Stimulated activated CD4-positive, alpha-beta T cell treated with anti-CD3 and anti-CD28 coated beads, TNF-alpha, amount 100 ng/mL, for 4 hours (primary cell): ENCODE data around the gene PROC.
"Not testable (repeated sequence)": the region's sequence is repeated elsewhere in the genome, so short reads cannot be mapped to it uniquely, and the experiment has no call there.

Source experiments
- DNase-seq, 3 experiments: peaks; one replicate each; pipeline ENCODE4 v3.0.0-alpha.2; 2020; ENCODE audit warnings: low read depth in 3 of 3

Gene PROC

DNA sequence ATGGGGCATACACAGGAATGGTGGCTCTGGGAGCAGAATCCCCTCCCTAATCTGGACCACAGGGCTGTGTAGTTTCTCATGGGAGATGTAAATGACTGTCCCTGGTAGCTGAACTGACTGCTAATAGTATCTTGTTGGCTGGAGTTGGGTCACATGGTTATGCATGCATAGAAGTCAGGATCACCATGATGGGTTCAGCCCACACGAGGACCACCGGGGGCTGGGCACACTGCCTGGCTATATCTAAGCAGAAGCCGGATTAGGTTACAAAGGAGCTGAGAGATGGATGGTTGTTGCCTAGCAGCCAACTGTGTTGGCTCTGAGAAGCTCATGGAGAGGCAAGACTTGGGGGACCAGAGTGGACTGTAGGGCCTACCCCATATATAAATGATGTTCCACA, 23.7 kb upstream of the PROC start:
- DNase-seq, result no peak

DNA sequence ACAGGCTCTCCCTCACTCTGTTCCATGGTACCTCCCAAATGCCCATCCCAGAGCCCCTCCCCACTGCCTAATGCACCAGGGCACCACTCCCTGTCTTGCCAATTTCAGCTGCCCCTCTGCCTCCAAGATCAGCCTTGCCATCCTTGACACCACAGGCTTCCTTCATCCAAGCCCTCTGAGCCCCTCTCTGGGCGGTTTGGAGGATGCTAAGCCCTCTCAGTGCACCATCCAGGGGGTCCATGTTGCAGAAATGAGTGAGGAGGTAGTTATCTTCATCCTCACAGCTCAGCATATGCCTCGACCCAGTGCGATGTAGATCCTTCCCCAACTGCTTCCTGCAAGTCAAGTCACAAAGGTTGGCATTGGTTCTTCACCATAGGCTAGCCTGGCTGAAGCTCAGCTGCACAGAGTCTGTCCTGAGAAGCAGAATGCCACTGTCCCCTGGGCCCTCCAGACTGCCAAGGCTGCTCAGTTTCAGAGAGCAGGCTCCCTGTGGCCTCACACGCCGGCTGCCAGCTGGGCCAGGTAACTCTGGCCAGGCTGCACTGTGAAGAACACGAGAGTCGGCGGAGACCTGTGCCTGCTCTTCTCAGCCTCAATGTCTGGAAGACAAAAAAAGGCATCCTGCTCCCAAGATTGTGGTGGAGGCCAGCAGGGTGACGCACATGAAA, 20.5 kb upstream of the PROC start:
- DNase-seq, result no peak

DNA sequence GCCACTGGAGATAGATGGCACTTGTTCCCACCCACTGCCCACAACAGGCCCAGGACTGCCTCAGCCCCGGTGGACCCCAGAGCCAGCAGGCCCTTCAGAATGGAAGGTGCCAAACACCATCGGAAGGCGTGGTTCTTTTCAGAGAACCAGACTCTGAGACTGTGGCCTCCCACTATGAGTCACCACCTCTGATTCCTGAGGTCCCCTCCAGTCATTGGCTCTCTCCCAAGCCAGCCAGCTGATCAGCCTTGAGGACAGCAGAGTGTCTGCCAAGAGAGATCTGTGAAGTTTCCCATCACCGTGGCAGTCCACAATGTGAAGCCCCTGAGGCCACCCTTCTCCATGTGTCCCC, 20.0 kb upstream of the PROC start:
- no peak for DNase-seq

DNA sequence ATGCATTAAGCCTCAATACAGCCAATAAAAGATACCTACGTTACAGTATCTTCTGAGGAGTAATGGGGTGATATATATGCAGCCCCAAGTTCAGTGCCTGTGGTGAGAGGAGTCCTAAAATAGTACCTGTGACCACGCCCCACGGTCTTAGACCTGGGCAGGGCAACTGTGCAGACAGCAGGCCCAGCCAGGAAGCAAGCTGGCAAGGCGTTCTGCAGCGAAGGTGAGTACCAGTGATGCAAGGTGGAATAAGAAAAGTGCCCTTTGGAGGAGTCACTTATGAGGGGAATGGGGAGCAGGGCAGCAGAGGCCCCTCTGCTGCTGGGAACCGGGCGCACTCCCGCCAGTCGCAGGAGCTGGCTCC, 17.7 kb upstream of the PROC start:
- no peak for DNase-seq

DNA sequence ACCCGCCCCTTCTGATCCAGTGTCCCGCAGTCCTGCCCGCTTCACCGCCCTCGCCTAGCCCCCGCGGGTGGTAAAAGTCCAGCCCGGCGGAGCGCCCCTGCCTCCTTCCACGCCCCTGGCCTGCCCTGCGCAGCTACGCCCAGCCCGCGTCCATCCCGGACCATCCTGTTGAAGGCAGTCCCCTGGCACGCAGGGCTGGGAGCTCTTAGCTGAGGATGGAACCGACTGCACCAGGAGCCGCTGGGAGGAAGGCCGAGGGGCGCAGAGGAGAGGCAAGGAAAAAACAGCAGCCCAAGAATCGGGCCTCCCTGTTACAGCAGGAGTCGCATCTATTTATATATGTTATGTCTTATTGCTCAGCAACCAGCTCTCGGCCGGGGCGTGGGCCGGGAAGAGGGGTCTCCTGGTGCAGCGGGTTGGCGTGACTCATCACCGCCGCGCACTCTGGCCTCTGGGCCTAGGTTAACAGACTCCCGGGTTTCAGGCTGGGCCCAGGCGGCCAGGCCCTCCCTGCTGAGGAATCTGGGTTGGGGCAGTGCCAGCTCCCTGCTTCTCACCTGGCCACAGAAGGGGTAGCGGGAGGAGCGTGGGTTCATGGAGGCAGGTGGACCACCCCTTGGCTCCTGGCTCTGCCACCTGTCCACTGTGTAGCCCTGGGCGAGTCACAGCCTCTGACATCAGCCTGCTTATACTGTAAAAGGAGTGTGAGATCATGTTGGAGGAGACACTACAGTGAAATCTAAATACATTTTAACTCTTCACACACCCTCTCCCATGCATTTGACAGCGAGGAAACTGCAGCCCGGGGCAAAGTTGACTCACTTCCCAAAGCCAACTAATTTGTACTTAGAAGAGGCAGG, 17.1 kb upstream of the PROC start:
- no peak for DNase-seq

DNA sequence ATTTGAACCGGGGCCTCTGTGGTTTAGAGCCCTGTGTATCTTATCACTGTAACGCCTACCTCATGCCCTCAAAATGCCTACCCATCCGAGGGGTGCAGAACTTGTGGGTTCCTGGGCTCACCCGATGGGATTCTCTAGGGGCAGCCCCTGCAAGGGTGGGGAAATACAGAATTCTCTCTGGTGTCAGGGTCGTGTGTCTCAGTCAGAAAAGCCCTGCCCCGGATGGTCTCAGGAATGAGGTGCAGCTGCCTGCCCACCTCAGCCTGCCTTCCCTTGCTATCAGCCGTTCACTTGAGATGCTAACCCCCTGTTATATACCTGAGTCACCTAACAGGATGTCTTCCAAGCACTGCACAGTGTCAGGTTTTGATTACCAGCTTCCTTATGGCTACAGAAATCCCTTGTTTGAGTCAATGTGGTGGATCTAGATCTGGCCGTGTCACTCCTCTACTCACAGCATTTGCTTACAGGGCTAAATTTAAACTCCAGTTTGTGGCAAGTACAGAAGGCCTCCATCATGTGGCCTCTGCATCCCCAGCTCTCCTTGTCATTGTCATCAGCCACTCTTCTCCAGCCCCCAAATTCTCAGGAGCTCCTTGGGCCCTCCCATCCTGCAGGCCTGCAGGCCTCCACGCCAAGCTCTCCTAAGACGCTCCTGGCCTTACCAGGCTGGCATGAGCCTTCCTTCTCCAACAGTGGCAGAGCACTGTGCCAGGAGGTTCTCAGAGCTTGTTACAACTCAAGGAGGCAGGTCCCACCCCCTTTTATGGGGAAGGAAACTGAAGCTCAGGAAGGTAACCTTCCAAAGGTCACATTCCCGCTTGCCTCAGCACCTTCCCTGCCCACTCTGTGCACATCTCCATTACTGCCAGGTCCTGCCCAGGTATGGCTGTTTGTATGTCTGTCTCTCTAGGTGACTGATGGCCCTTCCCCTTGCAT, 16.2 kb upstream of the PROC start:
- no peak for DNase-seq

DNA sequence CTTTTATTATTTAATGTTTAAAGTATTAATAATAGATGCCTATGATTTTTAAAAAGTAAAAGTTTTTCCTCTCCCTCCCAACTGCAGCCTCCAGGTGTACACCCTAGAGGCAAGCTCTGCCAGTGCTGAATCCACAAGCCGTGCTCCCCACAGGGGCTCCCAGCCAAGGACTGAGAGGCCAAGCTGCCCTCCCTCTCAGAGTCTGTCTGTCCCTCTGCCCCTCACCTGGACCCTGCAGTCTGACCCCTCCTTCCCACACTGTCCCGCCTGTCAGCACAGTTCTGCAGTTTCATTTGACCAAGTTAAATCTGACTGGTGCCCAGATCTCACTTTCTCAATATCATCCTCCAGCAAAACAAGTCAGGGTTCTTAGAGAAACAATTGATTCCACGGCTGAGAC, 14.8 kb upstream of the PROC start:
- no peak for DNase-seq

DNA sequence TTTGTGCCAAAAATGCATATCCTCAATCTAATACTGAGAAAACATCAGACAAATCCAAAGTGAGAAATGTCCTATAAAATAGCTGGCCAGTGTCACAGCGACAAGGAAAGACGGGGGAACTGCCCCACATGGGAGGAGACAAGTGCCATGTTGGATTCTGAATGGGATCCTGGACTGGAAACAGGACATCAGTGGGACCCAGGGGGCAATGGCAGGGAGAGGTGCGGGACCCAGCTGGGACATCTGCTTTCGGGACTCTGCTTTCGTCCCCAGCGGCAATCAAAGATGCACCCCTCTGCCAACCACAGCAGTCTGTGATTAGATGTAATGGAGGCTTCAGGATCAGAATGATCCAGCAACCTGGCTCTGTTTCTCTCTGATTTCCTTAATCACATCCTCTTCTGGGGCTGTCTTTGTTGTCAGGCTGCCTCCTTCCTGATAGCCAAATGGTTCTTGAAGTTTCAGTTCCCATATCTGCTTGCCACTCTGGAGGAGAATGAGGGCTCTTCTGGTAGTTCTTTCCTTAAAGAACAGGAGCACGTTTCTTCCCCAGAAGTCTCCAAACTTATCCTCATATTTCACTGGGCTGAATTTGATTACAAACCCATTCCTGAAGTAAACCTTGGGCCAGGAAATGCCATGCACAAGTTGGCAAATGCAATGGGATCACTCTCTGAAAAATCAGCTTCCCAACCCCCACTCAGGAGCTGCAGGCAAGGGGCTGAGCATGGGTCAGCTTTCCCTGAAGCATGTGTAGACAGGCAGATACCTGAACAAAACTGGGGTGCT, 13.6 kb upstream of the PROC start:
- no peak for DNase-seq

DNA sequence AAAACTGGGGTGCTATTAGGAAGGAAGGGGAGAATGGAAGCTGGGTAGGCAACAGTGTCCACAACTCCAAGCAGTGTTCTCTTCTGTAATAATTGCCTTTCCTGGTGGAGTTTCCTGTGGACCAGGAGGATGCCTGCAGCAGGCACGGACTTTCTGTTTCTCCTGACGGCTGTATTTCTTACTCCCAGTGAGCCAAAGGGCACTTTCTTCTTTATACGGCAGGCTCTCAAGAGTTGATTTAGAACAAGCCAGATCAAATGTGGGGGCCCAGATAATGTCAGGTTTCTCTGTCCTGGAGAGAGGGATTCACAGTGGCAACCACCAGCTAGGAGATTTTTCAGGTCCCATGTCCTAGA, 13.0 kb upstream of the PROC start:
- no peak for DNase-seq

DNA sequence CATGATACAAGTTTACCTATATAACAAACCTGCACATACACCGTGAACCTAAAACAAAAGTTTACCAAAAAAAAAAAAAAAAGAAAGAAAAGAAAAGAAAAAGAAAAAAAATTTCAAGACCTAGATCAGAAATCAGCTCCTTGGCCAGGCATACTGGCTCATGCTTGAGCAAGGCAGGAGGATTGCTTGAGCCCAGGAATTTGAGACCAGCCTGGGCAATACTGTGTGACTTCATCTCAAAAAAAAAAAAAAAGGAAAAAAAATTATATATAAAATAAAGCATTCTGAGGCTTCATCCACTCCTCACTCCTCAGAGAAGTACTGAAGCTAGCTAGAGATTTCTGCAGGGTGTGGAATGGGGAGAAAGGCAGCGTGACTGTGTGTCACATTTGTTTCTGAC, 11.8 kb upstream of the PROC start:
- no peak for DNase-seq

DNA sequence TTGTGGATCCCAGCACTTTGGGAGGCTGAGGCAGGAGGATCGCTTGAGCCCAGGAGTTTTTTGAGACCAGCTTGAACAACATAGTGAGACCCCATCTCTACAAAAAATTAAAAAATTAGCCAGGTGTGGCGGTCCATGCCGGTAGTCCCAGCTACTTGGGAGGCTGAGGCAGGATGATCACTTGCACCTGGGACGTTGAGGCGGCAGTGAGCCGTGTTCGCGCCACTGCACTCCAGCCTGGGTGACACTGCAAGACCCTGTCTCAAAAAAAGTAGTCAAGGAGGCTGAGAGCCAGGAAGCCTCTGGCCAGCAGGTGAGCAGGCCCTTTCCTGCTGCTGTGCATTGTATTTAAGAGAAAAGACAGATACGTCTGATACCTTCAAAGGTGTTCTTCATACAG, 11.1 kb upstream of the PROC start:
- DNase-seq, result no peak

DNA sequence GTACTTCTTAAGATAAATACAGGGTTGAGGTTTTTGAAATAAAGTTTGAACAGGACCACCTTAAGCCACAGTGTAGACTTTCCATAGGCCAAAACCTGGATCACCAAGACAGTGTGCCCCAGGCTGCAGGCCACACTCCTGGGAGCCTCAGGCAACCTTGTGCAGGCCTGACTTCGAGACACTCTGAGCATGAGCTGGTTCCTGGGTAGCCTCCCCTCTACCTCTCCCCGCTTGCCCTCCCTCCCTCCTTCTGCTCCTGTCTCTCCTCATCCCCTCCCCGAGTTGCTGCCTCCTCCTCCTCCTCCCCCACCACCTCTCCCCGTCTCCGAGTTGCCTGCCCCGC, 10.6 kb upstream of the PROC start:
- DNase-seq, result no peak

DNA sequence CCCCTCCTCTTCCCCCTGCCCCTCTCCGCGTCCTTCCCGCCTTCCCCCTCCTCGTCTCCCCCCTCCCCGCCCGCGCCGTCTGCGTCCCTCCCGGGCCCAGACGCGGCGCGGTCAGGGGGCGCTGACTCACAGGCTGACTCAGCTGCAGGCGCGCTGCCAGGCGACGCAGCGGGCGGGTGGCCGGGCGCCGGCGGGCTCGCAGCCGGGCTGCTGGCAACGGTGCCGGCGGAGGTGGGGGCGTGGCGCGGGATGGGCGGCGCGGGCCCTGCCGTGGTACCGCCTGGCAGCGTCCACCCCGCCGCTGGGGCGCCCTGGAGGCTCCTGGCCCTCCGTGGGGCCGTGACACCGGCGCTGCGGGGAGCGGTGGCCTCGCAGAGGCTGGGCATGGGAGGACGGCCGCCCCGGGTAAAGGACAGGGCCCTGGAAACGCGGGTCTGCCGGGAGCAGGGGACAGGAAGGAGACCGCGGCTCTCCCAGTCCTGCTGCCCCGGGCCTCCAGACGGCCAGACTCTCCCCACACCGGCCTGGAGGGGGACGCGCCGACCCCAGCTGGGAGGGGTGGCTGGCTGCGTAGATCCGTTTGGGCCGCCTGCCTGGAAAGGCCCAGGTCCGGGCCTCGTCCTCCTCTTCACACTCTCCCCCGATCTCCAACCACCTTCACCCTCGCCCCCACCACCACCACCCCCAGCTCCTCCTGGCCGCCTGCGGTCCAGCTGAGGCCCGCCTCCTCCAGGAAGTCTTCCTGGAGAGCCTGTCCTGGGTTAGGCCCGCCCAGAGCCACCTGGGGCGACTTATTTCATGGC, 10.0 kb upstream of the PROC start:
- DNase-seq, result peak; percentile 86 to 90 (median 88)

DNA sequence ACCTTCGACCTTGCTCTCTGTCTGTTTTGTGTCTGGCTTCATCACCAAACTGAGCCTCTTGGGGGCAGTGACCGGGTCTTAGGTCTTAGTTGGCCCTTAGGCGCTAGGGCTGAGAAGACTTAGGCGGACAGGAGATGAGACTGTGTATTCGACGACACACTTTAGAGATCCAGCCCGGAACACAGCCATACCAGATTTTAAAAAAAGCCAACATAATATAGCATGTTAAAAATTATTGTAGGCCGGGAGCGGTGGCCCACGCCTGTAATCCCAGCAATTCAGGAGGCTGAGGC, 9.5 kb upstream of the PROC start:
- no peak for DNase-seq

DNA sequence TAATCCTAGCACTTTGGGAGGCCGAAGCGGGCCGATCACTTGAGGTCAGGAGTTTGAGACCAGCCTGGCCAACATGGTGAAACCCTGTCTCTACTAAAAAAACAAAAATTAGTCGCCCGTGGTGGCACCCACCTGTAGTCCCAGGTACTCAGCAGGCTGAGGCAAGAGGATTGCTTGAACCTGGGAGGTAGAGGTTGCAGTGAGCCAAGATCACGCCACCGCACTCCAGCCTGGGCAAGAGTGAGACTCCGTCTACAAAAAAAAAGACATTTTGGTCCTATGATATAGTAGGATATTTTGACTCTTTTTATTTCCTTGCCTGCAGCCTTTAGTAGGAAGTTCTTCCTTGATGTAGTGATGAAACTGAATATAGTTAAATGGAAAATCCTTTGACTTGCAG, 8.5 kb upstream of the PROC start:
- not testable (repeated sequence) for DNase-seq

DNA sequence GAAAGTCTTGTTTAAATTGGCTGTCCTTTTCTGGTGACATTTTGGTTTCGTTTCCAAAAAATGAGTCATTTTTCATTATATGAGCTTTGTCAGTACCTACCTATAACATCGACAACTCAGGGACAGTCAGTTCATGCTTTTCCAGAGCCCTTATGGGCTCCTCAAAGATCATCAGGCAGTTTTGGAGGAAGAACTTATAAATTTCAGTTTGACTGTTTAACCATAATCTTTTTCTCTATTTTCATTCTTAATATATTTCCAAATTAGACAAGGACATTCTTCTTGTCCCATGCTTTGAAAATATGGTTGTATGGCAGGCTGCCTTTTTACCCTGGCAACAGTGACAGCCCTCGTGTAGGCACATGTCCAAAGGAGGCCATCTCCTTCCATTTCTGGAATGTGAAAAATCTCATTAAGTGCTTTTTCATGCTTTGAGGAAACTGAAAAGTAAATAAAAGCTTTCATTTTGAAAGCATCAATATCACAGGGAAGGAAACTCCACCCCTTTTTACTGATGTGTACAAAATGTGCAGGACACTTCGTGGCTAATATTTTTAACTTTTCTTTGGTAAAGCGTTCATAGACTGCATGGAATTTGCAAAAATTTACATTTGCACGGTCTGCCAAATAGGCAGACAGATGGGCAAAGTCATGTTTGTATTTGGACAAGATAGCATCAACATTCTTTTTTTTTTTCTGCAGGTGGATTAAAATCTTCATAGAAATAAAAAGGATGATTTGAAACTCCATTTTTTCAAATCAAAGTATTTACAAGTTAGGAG, 7.2 kb upstream of the PROC start:
- DNase-seq, result no peak

DNA sequence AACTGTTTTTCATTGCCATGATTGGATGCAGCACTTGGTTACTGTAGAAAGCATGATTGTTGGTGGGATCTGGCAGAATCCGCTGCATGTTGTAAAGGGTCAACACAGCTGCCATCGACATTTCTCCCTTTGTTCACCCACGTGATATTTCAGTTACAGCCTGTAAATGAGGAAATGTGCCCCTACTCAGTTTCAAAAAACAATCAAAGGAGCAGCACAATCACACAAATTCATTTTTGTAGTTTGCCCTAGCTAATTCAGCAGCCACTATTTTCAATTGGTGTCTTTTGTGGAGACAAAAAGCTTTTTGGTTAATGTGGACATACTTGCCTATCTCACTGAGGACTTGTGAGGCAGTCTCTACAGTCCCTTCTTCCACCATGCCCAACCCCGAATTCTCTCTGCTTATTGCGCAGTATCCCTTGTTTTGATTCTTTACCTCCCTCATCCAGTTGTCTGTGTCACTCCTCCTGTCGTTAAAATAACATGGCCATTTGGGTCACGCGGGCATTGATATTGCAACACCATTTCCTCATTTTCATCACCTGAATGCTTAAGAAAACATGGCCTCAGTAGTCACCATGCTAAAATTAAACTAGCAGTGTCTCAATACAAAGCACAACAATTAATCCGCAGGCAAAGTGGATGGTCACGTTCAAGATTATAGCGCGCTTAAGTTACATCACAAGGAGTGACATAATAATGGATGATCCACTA, 6.4 kb upstream of the PROC start:
- DNase-seq, result no peak

DNA sequence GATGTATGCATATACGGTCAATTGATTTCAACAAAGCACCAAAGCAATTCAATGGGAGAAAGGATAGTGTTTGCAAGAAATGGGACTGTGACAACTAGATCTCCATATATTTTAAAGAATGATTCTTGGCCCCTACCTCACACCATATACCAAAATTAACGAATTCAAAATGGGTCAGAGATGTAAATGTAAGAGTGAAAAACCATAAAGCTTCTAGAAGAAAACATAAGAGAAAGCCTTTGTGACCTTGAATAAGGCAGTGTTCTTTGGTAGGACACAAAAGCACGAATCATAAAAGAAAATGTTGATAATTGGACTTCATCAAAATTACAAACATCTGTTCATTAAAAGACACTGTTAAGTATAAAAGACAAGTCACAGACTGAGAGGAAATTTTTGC, 5.0 kb upstream of the PROC start:
- no peak for DNase-seq

DNA sequence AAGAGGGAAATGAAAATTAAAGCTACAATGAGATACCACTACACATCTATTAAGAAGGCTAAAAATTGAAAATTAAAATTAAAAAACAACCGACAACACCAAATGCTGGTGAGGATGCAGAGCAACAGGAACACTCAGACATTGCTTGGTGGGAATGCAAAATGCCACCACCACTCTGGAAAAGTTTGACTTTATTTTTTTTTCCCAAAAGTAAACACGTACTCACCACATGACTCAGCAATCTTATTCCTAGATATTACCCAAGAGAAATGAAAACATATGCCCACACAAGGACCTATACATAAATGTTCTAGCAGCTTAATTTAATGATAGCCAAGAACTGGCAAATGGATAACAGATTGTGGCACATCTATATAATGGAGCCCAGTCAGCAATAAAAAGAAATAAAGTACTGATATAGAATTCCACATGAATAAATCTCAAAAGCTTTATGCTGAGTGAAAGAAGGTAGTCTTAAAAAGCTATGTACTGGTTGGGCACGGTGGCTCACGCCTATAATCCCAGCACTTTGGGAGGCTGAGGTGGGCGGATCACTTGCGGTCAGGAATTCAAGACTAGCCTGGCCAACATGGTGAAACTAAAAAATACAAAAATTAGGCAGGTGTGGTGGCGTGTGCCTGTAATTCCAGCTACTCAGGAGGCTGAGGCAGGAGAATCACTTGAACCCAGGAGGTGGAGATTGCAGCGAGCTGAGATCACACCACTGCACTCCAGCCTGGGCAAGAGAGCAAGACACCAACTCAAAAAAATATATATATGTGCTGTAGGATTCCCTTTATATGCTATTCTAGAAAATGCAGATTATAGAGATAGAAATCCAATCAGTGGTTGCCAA, 4.2 kb upstream of the PROC start:
- DNase-seq, result no peak
